Body of pancreas (tissue), 4 donors: ENCODE measurements around the gene LOXL3. TPM values are rescaled to one million over a fixed set of nuclear protein-coding genes. Genes with fewer than 3 reads are reported as not detected.

Experiments
- ATAC-seq: fragments of 150-250 bp; one replicate; pipeline ENCODE4 v1.9.1; 2016
- DNase-seq, 4 donors: peaks; one replicate each; pipeline ENCODE4 v3.0.0-alpha.2; 2019
- H3K27ac ChIP-seq, 4 donors: fragments of 200-600 bp; sonication (generic); 1 replicate in 3 of 4; 2 replicates in 1 of 4; pipeline versions ENCODE4 v1.5.1 to v1.6.1; 2016 to 2019; ENCODE audit warnings: mild to moderate bottlenecking in 1 of 4, mixed read lengths in 1 of 4, moderate library complexity in 1 of 4
- H3K27me3 ChIP-seq, 2 donors: fragments of 200-600 bp; sonication (generic); one replicate each; pipeline ENCODE4 v1.6.0; 2016; ENCODE audit warnings: mild to moderate bottlenecking in 1 of 2
- H3K36me3 ChIP-seq, 2 donors: fragments of 200-600 bp; sonication (generic); replicated peaks in 1 of 2; 2 replicates each; pipeline ENCODE4 v1.5.1; 2016; ENCODE audit warnings: low read depth in 2 of 2; ENCODE audit not compliant: insufficient read depth in 1 of 2
- H3K4me1 ChIP-seq: fragments of 200-600 bp; sonication (generic); one replicate; pipeline ENCODE4 v1.6.0; 2016
- H3K4me3 ChIP-seq, 2 donors: fragments of 200-600 bp; sonication (generic); 1 replicate in 1 of 2; 2 replicates in 1 of 2; pipeline ENCODE4 v1.5.1; 2016 to 2019
- H3K9me3 ChIP-seq, 3 donors: fragments of 200-600 bp; sonication (generic); 1 replicate in 2 of 3; 2 replicates in 1 of 3; pipeline ENCODE4 v1.5.1; 2016
- CTCF ChIP-seq, 7 experiments: fragments of 450-650 bp in 4 of 7; fragments of 200-600 bp in 3 of 7; sonication (generic) in 3 of 7; IDR thresholded peaks; one replicate each; pipeline ENCODE4 v1.5.1; 2016 to 2019; ENCODE audit warnings: antibody characterized with exemption in 7 of 7
- POLR2A ChIP-seq, 3 donors: fragments of 450-650 bp; IDR thresholded peaks; one replicate each; pipeline ENCODE4 v1.6.1; 2016; ENCODE audit warnings: antibody characterized with exemption in 3 of 3, mild to moderate bottlenecking in 2 of 3
- WGBS, 2 donors: methylation state at CpG; one replicate each; pipeline ENCODE4 v1.1.5; 2017; 5-methylcytosine and 5-hydroxymethylcytosine counted together
- intact Hi-C: fragments of 100-400 bp; cut with DNase I; formaldehyde crosslinking; loops from one replicate; pipeline ENCODE4 v1.15.1; 2023
- total RNA-seq, 2 donors: library from RNA; depleted of rRNA; stranded (reverse); fragments of >200 nt; gene quantifications; one replicate each; pipeline ENCODE4 v1.1.0, GENCODE V29; 2016

Gene LOXL3
- total RNA-seq, 2 donors from 2014 or later, result 0.33 to 3.1 TPM

DNA sequence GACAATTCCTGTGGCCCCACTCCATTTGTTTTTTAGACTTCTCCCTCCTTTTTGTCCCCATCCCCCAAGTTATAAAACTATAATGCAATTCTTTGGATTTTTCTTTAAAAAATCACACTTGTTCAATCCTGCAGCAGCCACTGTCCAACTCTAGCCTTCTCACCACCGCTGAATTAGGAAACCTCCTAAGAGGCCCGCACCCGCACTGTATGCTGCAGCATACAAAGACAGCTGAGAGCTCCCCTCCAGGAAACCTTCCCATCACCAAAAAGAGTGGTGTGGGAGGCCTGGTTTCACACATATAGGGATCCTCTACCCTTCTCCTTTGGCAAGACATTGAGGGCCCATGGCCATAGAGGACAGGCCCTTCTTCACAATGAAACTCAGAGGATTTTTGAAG, 49.2 kb downstream of the LOXL3 start:
- 91 to 95% methylated on average over 3 of the region's 3 CpGs for WGBS, 2 donors

DNA sequence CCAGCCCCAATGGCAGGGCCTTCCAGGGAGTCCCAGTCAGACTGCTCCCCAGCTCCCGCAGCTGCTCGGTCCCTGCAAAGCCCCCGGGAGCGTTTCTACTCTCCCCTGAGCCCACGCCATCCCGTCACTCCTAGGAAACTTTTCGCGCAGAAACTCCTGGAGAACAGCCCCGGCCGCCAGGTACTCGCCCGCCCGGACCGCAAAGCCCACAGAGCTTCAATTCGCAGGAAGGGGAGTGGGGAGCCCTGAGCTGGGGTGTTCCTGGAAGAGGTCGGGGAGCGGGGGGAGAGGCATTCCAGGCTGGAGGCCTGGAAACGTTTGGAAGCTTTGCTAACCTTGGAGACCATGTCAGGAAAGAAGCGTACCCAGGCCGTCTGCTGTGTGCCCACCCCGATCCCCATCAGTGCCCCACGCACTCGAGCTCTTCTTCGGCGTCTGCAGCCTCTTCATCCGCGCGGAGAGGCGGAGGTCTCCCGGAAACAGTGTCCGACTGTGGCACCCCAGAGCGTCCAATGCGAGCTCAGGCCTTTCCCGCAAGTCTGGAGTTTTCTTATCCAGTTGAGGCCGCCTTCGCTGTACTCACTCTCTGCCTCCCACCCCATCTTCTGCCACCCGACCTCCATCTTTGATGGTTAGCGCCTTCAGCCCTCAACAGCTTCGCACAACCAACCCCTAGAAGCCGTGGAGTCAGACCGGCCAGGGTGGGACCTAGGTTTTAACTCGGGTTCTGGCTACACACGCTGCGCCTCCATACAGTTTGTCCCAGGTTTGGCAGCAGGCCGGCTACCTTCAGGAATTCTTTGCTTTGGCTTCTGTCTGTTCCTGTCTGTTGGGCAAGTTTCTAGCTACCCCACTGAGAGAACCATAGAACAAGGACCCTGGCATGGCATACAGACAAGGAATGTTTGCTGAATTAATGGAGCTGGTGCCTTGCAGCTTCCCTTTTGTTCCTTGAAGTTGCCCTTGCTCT, 50.0 kb downstream of the LOXL3 start:
- no peak for TF ChIP-seq CTCF (IDR thresholded peaks at IDR 0.05)
- TF ChIP-seq POLR2A (IDR thresholded peaks at IDR 0.05), result no peak
- H3K27ac ChIP-seq, result peak overlapping the region; percentile 53 to 78 (median 72)
- 60 to 62% methylated on average over 33 to 45 of the region's 45 CpGs for WGBS, 2 donors
- peaks cover 66% of the 10 kb centered on the region for H3K4me1 ChIP-seq
- intact Hi-C loops, result no loop called here
- ATAC-seq (no peak), DNase-seq (no peak)
- no peaks in the 10 kb centered on the region for H3K36me3 ChIP-seq
- peaks cover 0 to 5% of the 10 kb centered on the region in 2 donors for H3K27me3 ChIP-seq
- H3K4me3 ChIP-seq, result peak overlapping the region; percentile 43 to 74
- H3K9me3 ChIP-seq, result no peaks in the 10 kb centered on the region

More for the DNA sequence above, 49.2 kb downstream of the LOXL3 start:
- DNase-seq (no peak), ATAC-seq (no peak)
- Histone ChIP-seq H3K4me3 (no peak overlapping the region), H3K27ac (no peak overlapping the region), H3K27me3 (peaks cover 0 to 4% of the 10 kb centered on the region in 2 donors), H3K4me1 (peaks cover 58% of the 10 kb centered on the region), H3K9me3 (no peaks in the 10 kb centered on the region), H3K36me3 (no peaks in the 10 kb centered on the region)
- no peak for TF ChIP-seq CTCF (IDR thresholded peaks at IDR 0.05)
- no peak for TF ChIP-seq POLR2A (IDR thresholded peaks at IDR 0.05)
- intact Hi-C loops, result no loop called here

DNA sequence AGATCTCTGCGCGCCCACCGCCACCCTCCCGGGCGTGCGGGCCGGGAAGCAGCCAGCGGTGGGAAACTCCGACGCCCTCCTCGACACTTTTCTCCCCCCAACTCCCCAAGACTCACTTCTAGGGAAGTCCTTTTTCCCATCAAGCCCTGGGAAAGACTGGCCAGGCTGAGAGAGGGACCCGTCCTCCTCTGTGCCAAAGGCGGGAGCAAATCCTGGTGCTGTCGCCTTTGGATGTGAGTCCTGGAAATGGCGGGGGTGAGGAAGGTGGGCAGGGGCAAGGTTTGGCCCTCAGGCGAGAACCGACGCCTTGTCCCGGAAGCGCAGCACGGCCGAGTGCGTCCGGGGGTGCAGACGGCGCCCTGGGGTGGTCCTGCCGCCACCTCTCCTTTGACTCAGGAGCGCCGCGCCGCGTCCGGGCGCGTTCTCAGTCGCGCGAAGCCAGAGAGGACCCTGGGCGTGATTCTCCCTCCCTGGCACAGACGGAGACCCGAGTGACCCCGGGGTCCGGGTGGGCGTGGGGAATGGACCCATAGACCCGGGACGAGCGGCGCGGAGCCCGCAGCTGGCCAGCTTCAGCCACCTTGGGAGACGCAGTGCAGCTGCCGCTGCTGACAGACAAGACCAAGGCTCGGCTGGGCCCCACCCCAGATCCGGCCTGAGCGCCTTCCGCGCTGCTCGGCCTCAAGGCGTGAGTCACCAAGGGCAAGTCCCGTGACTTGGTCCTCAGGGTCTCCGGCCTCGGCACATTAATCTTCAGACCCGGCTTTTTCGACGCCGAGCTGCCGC, 50.8 kb downstream of the LOXL3 start:
- ATAC-seq, result peak; percentile 22

GRCh38 chr2:74502147-74502719, 51.5 kb downstream of the LOXL3 start:
- intact Hi-C loops, result no loop called here
- TF ChIP-seq POLR2A (IDR thresholded peaks at IDR 0.05) (no peak), CTCF (IDR thresholded peaks at IDR 0.05) (no peak)
- Histone ChIP-seq H3K4me3 (peak overlapping the region; percentile 43 to 74), H3K36me3 (no peaks in the 10 kb centered on the region), H3K27ac (peak overlapping the region; percentile 53 to 78 (median 72)), H3K27me3 (peaks cover 0 to 5% of the 10 kb centered on the region in 2 donors), H3K9me3 (no peaks in the 10 kb centered on the region), H3K4me1 (peaks cover 74% of the 10 kb centered on the region)
- DNase-seq (peak; percentile 45 to 57 (median 52)), ATAC-seq (peak; percentile 27)
- 8 to 27% methylated on average over 16 to 32 of the region's 32 CpGs for WGBS, 2 donors

More for the DNA sequence above, 50.8 kb downstream of the LOXL3 start:
- peaks cover 69% of the 10 kb centered on the region for H3K4me1 ChIP-seq
- peak overlapping the region; percentile 53 to 78 (median 72) for H3K27ac ChIP-seq
- peak overlapping the region; percentile 43 to 74 for H3K4me3 ChIP-seq
- H3K36me3 ChIP-seq, result no peaks in the 10 kb centered on the region
- H3K9me3 ChIP-seq, result no peaks in the 10 kb centered on the region
- intact Hi-C loops, result no loop called here
- peak; percentile 67 to 87 (median 82) for DNase-seq
- 0 to 3% methylated on average over 5 to 66 of the region's 67 CpGs for WGBS, 2 donors
- H3K27me3 ChIP-seq, result peaks cover 0 to 5% of the 10 kb centered on the region in 2 donors
- TF ChIP-seq CTCF (IDR thresholded peaks at IDR 0.05), result peak in 1 of 7 experiments; percentile 11
- peak; percentile 63 to 75 (median 70) for TF ChIP-seq POLR2A (IDR thresholded peaks at IDR 0.05)
